ENCODE data around the gene HOXA7. TPM values are rescaled to one million over a fixed set of nuclear protein-coding genes. Genes with fewer than 3 reads are reported as not detected.

Gene HOXA7
- total RNA-seq (2014; rRNA removed; shearing (Covaris generic); ENCODE audit: low replicate concordance), result 5.1 TPM in 1 of 2 replicates, not detected in the other

DNA sequence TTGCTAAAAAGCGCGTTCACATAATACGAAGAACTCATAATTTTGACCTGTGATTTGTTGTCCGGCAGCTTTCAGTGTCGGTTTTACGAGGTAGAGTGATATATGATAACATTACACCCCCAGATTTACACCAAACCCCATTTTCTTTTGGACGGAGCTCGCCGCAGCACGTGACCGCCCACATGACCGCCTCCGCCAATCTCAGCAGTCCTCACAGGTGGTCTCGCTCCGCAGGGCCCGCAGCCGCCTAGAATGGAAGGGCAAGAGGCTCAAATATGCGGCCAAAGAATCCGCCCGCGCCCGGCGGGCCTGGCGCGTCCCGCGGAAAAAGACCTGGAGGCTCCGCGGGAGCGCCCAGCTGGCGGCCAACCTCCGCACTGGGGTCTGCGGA lies at the start of gene HOXA7:
HOXA7 (minus strand) TSS at position 168 of the 391 bp plus-strand sequence; CDS start at position 38, 130 bp downstream.
- in situ Hi-C loops (cut with HindIII; ENCODE audit: low pct_unique_long_range_greater_than_20kb, low sequenced_read_pairs), result no loop called here

DNA sequence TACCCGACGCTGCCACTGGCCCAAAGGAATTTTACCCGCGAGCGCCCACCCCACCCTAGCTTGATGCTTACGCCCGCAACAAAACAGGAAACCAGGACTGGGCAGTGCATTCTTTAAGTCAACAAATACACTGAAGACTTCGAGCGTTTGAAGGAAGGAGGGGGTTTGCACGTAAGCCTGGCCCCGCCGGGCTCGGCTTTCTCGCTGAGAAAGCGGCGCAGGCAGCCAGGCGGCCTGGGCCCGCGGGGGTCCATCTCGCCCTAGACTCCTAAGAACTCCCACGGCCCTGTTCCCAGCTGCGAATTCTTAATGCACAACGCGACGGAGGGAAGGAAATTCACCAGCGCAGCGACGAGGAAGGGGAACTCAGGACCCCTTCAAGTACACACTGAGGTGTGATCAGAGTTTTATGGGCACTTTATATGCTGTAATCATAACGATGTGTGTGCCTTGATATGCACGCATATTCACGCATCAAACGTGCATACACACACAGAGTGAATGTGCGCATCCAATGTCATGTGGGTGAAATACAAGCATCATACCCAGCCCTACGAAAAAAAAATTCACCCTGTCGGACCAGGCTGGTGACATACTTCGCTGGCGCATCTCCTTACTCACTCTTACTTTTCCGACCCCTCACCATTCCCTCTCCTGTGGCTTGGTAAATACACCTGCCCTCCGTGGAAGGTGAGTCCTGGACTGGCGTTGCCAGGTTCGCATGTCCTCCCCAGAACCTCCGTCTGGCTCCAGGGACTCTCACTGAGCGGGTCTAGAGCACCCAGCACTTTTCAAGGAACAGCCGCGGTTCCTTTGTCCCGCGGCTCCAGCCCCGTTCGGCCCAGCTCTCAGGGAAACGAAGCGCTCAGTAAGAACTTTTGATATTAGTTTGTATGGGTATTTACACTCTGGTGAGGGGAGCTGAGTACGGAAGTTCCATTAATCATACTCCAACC lies 49.1 kb upstream of the HOXA7 start:
- in situ Hi-C loops (cut with HindIII; ENCODE audit: low pct_unique_long_range_greater_than_20kb, low sequenced_read_pairs), result no loop called here
- no peak for DNase-seq (ENCODE audit: low read depth)

More for the DNA sequence above, at the start of gene HOXA7:
- DNase-seq (ENCODE audit: low read depth), result peak; percentile 53

DNA sequence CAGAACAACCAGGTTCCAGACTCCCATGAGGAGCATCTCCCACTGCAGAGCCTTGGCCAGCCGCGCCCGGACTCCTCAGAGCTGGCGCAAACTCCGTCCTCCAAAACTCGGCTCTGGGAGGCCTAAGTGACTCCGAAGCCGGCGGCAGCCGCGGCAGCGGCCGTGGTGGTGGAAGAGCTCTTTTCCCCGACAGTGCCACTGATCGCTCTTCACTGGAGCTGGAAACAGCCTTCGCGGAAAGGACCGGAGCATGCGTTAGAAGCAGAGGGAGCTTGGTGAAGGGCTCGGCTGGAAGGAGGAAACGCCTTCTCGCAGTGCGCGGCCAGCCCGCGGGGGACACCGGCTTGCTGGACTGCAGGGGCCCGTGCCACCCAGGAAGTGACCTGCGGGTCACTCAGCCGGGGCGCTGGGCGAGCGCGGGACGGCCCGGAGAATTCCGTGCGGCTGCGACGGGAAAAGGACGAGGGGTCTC lies 48.4 kb upstream of the HOXA7 start:
- DNase-seq (ENCODE audit: low read depth), result no peak
- in situ Hi-C loops (cut with HindIII; ENCODE audit: low pct_unique_long_range_greater_than_20kb, low sequenced_read_pairs), result no loop called here

DNA sequence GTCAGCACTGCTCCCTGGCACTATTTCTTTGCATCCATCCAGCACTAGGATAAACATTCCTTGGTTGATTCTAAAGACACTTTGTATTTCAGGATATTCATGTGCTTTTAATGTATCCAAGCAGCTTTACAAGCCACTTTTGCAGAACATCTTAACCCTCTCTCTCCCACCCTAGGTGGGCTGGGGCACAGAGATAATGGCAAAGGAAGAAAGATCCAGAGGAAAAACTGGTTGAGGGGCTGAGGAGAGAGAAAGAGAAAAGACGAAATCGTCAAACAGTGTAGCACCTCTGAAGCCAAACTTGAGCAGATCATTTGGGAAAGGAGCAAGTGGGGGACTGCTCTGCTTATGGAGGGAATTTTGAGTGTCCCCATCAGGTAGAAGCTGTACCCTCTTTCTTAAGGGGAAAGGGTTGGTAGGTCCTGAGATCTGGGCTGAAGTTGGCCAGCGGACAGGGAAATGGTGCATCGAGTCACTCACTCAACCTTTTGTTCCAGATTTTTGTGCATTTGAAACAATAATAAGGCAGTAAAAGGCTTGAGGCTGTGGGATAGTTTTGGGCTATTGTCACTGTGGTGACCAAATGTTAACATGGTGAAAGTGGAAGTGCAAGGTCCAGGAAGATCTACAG lies 47.6 kb upstream of the HOXA7 start:
- no peak for DNase-seq (ENCODE audit: low read depth)
- in situ Hi-C loops (cut with HindIII; ENCODE audit: low pct_unique_long_range_greater_than_20kb, low sequenced_read_pairs), result no loop called here

DNA sequence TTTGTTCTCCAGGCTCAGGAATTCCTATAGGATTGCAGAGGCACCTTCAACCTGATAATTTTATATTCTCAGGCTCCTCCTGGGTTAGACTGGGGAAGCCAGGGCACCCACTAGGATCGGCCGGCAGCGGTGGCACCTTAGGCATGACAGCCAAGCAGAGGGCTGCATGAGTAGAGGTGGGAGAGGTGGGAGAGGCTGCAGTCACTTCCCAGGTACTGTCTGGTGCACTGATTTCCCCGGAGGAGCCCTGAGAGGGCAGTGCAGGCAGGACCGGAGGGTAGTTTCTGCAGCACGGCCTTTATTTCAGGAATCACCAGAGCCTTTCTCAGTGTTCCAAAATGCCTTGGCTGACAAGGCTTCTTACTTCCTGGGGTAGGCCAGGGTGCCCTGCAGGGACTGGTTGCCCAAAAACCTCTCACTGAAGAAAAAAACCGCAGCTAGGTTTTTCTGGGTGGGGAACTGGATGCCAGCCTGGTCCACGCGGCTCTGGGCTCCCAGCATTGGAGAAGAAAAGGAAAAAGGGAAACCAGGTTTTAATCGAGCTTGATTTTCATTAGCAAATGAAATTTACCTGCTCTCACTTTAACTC lies 47.0 kb upstream of the HOXA7 start:
- in situ Hi-C loops (cut with HindIII; ENCODE audit: low pct_unique_long_range_greater_than_20kb, low sequenced_read_pairs), result no loop called here
- DNase-seq (ENCODE audit: low read depth), result no peak

DNA sequence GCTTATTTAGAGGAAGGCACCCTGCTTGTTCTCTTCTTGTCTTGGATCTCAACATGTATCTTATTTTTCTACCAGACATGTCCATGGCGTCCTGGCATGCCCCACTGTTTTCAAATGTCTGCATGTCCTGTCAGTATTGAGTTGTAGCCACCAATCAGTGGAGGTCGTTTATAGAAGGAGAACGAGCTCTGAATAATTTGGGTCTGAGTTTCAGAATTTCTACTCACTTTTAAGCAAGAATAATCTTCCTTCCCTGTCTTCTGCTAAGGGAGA lies 46.3 kb upstream of the HOXA7 start:
- no peak for DNase-seq (ENCODE audit: low read depth)
- in situ Hi-C loops (cut with HindIII; ENCODE audit: low pct_unique_long_range_greater_than_20kb, low sequenced_read_pairs), result no loop called here

DNA sequence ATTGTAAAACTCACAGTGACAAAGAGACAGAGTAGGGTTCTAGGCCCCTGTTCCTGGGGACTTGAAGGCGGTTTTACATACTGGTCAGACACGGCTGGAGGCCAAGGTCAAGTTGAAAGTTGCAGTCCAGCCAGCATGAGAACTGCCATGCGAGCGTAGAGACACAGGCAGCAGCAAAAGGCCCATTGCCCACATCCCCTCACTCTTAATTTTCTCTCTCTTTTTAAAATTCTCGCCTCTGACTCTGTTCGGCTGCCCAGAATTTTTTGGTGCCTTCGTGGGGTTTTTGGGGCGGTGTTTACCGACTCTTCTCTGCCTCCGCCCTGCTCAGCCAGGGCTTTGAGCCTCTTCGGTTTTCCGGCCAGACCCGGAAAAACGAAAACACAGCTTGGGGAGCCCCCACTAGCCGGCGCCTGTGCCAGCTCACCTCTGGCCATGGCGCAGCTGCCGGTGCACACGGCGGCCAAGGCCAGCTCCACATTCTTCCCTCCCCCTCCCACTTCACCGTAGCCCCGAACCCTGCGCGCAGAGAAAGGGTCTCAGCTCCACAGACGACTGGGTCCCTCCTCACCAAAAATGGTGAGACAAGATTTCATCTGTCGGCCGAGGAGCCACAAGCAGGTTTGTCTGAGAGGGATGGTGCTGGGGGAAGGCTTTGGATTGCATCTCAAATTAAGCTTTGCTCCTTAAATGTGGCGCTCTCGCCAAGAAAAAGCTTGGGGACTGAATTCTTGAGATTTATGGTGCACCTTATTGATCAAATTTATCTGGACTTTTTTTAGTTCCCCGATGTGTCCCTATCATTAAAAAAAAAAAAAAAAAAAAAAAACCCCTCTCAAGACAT lies 45.8 kb upstream of the HOXA7 start:
- no peak for DNase-seq (ENCODE audit: low read depth)
- in situ Hi-C loops (cut with HindIII; ENCODE audit: low pct_unique_long_range_greater_than_20kb, low sequenced_read_pairs), result no loop called here

DNA sequence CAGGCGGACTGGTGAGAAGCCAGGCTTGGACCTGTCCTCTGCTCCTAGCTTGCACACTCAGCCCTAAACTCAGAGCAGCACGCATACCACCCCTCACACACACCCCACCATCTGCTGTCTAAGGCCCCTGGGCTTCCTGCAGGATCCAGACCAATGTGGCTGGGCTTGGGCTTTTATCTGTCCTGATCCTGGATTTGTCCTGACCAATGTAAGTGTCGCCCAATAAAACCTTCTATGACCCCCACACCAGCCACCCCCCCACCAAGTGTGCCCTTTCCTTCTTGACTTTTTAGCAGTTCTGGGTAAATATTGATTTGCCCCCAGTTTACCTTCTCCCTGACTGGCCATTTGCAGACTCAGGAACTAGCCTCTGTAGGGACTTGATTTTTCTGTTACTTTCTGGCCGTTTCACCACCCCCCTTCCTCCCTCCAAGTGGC lies 45.1 kb upstream of the HOXA7 start:
- no peak for DNase-seq (ENCODE audit: low read depth)
- in situ Hi-C loops (cut with HindIII; ENCODE audit: low pct_unique_long_range_greater_than_20kb, low sequenced_read_pairs), result no loop called here

DNA sequence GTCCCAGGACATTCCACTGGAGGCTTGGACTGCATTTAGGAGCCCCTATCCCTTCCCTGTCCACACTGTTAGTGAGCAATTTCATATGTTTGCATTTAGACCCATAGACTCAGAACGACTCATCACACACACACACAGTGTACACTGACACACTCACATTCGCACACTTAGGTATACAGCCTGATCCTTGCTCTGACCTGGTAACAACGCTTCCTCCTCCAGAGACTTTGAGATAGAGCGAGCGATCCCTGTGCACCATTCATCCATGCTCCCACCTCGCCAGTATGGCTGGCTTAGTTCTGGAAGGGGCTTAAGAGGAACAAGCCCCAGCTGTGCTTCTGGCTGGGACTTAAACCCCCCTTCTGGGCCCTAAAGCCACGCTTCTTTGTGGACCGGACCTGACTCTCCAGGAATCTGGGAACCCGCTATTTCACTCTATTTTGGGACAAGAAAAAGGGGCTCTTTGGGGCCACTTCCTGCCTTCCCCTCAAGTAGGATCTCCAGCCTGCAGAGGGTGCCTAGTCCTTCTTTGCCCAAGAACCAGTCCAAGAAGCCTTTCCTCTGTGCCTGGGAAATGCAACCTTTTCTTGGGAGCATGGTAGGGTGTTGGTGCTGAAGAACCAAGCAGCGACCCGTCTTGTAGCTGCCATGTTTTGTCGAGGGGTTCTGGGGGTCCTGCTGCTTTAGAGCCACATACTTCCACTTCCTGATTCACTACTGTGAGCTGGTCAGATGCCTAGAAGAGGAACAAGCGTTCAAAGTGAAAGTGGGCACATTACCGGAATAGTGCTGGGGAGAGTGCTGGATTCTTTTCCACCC lies 44.5 kb upstream of the HOXA7 start:
- DNase-seq (ENCODE audit: low read depth), result no peak
- in situ Hi-C loops (cut with HindIII; ENCODE audit: low pct_unique_long_range_greater_than_20kb, low sequenced_read_pairs), result no loop called here

DNA sequence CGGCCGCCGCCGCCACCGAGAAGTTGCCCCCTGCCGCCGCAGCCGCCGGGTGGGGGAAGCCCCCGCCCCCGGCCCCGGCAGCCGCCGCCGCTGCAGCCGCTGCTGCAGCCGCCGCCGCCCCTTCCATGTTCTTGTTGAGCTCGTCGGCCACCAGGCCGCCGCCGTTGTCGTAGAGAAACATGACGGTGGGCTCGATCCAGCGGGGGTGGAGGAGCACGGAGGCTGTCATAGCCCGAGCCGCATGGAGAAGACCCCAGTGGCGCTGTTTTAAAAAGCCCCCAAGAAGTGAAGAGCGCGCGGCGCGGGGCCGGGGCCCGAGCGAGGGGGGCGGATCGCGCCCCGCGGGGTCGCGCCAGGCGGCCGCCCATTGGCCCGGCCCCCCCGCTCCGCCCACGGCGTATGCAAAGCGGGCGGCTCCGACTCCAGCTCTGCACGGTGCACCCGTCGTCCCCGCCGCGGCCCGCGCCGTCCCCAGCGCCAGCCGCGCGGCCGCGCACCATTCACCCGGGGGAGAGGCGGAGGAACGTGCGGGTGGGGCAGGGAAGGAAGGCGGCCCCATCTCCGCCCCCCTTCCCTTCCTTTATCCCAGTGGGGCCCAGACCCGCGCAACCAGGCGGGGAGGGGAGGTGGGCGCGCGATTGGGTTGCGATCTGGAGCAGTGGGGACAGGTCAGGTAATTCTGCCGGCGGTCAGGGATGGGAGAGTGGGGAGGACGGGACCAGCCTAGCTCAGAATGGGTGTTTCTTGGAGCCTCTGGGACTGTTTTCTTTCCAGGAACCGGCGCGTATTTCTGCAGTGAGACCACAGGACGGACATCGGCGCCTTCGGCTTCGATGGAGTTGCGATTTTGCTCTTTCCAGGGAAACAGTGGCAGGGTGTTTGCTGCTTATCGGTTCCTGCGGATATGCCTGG lies 43.6 kb upstream of the HOXA7 start, which contains the start of gene HOXA13:
HOXA13 (minus strand) TSS at position 243 of the 912 bp plus-strand sequence; CDS start at position 229, 14 bp downstream.
- in situ Hi-C loops (cut with HindIII; ENCODE audit: low pct_unique_long_range_greater_than_20kb, low sequenced_read_pairs), result no loop called here
- DNase-seq (ENCODE audit: low read depth), result peak; percentile 86

DNA sequence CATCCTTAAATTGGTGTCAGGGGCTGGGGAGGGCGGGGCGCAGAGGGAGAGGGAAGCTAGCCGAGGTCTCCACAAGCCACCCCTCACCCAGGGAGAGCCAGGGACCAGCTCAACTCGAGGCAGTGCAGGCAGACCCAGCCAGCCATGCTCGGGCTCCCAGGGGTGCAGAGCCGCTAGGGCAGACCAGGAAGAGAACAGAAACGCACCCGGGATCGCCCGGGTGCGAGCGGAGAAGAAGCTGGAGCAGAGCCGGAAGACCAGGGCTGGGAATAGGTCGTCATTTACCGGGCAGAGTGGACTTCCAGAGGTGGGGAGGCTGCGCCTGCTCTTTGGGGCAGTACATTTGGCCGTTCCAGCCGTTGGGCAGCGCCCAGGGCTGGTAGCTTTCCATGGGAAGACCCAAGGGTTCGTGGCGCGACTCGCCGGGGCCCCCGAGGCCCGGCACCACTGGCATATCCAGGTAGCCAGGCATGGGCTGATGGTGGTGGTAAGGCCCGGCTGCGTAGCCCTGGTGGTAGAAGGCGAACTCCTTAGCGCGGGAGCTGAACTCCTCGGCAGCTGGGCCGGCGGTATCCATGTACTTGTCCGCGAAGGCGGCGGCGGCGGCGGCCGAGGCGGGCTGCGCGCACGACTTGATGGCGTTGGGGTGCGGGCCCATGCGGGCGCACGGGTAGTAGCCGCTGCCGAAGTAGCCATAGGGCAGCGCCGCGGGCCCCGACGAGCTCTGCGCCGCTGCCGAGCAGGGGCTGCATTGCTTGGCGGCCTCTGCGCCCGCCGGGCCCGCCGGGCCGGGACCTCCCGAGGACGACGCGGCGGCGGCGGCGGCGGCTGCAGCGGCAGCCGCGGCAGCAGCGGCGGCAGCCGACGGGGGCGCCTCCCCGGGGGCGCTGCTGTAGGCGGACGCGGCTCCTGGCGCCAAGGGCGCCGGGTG lies 42.7 kb upstream of the HOXA7 start:
- in situ Hi-C loops (cut with HindIII; ENCODE audit: low pct_unique_long_range_greater_than_20kb, low sequenced_read_pairs), result no loop called here
- peak; percentile 44 for DNase-seq (ENCODE audit: low read depth)

DNA sequence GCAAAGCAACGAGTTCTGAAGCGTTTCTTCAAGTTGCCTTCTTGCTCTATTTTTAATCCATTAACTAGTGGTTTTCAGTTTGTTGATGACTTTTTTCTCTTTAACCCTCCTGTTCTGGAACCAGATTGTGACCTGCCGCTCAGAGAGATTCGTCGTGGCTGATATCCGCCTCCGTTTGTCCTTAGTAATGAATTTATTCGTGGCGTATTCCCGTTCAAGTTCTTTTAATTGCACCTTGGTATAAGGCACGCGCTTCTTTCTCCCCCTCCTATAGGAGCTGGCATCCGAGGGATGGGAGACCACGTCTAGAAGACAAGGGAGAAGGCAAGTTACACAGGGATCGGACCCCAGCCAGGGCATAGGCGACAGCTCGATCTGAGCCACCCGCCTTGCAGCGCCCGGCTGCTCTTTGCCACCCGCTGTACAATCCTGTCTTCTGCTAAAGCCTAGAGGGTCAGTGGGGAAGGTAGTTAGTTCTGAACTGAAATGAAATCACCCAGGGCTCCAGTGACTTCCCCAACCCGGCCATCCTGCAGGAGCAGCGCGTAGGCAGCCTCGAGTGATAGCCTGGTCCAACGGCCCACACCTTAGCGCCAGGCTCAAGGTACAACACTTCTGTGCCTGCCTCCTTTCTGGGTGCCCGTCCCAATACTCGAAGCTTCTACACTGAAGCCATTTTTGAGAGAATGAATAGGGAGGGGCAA lies 41.8 kb upstream of the HOXA7 start:
- DNase-seq (ENCODE audit: low read depth), result no peak
- in situ Hi-C loops (cut with HindIII; ENCODE audit: low pct_unique_long_range_greater_than_20kb, low sequenced_read_pairs), result no loop called here

DNA sequence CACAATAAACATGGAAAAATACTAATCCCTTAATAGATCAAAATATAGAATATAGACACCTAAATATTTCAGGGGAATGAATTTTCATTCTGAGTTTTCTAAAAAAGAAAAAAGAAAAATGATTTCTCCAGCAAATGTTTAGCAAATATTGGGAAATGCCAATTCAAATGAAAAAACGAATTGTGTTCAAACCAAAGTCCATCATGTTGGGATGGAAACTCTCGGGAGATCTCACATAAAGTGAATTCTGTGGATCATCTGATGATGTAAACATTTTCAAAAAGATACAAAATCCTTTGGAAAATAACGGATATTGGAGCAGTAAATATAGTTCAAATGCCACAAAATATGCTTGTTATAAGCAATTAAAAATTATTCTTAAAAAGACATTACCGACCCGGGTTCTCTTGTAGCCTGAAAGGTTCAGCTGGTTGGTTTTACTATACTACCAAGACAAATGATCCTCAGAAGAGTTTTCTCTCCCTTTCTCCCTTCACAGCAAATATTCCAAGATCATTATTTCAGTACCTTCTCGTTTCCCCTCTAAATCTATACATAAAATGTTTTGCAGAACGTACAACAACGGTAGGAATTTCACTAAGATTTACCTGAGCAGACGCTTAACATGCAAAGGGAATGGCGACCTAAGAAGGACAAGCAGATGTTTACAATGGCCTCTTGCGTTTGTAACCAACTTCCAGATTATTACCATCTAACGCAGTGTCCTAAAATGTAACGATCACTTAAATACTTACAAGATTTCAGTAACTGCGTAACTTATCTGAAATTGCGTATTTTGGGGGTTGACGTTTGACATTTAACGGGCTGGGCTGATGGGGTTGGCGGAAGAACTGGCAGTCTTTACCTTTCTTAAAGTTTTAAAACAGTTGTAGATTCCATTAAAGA lies 40.9 kb upstream of the HOXA7 start:
- in situ Hi-C loops (cut with HindIII; ENCODE audit: low pct_unique_long_range_greater_than_20kb, low sequenced_read_pairs), result no loop called here
- no peak for DNase-seq (ENCODE audit: low read depth)

DNA sequence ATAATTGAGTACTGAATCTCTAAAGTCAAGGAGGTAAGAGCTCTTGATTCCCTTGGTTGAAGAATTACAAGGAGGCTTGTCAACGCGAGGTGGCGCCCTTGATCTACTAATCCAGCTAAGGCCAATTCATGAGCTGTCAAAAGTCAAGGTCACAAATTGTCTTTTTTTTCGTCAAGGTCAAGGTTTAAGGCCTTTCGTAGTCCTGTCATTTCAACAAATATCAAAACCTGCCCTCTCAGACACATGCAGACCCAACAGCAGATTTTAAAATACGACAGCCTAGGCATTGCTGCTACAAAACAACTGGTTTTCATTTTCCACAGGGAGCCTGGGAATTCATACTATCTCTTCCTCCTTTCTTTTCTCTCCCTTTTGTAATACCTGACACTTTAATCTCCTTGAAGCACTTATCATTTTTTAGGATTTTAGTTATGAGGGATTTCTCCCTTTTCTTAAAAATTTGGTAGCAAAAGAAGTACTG lies 39.9 kb upstream of the HOXA7 start:
- DNase-seq (ENCODE audit: low read depth), result peak; percentile 42
- in situ Hi-C loops (cut with HindIII; ENCODE audit: low pct_unique_long_range_greater_than_20kb, low sequenced_read_pairs), result no loop called here
